Natural killer cell (primary cell): ENCODE data around the gene CMTM8. TPM values are rescaled to one million over a fixed set of nuclear protein-coding genes. Genes with fewer than 3 reads are reported as not detected.

Experiments used
- ATAC-seq, 3 donors: fragments of 150-1000 bp in 2 of 3; fragments of 200-7000 bp in 1 of 3; cut with Tn5 transposase; 1 replicate in 1 of 3; 2 replicates in 2 of 3; pipeline ENCODE4 v1.10.0; 2021; ENCODE audit warnings: mild to moderate bottlenecking in 2 of 3, moderate library complexity in 2 of 3
- DNase-seq, 2 donors: peaks; one replicate each; pipeline versions ENCODE4 v3.0.0 to v3.0.0-alpha.2; 2013 to 2021; ENCODE audit warnings: mixed read lengths in 1 of 2
- H3K27ac ChIP-seq: one replicate; pipeline ENCODE4 v1.5.1; 2013; ENCODE audit warnings: mild to moderate bottlenecking, low read length
- H3K27me3 ChIP-seq: one replicate; pipeline ENCODE4 v1.6.1; 2013; ENCODE audit warnings: low read length; ENCODE audit not compliant: control insufficient read depth, insufficient read depth
- H3K36me3 ChIP-seq: one replicate; pipeline ENCODE4 v1.6.1; 2013; ENCODE audit warnings: low read length; ENCODE audit not compliant: control insufficient read depth, insufficient read depth
- H3K4me1 ChIP-seq: one replicate; pipeline ENCODE4 v1.6.1; 2013; ENCODE audit warnings: low read length; ENCODE audit not compliant: control insufficient read depth, insufficient read depth
- H3K4me3 ChIP-seq: one replicate; pipeline ENCODE4 v1.5.1; 2013; ENCODE audit warnings: low read length
- H3K9me3 ChIP-seq: one replicate; pipeline ENCODE4 v1.6.1; 2013; ENCODE audit warnings: low read length; ENCODE audit not compliant: control insufficient read depth, insufficient read depth
- H3K27ac Mint-ChIP-seq, 2 donors: one replicate each; pipeline ENCODE4 v1.8.0; 2022; ENCODE audit warnings: mild to moderate bottlenecking in 2 of 2, mixed read lengths in 2 of 2, moderate library complexity in 1 of 2
- H3K27me3 Mint-ChIP-seq, 2 donors: one replicate each; pipeline ENCODE4 v1.8.0; 2022; ENCODE audit warnings: low read depth in 2 of 2, mixed read lengths in 2 of 2
- H3K36me3 Mint-ChIP-seq: one replicate; pipeline ENCODE4 v1.8.0; 2022; ENCODE audit warnings: mixed read lengths
- H3K4me1 Mint-ChIP-seq, 2 donors: one replicate each; pipeline ENCODE4 v1.8.0; 2022; ENCODE audit warnings: mixed read lengths in 2 of 2
- H3K4me3 Mint-ChIP-seq: one replicate; pipeline ENCODE4 v1.8.0; 2022; ENCODE audit warnings: mild to moderate bottlenecking, moderate library complexity, mixed read lengths
- H3K9me3 Mint-ChIP-seq, 2 donors: one replicate each; pipeline ENCODE4 v1.8.0; 2022; ENCODE audit warnings: mixed read lengths in 2 of 2
- WGBS: methylation state at CpG from one replicate; pipeline ENCODE4 v1.1.7; 2013; ENCODE audit warnings: missing lambda C conversion rate; ENCODE audit not compliant: insufficient coverage; 5-methylcytosine and 5-hydroxymethylcytosine counted together
- intact Hi-C: fragments of 100-400 bp; cut with micrococcal nuclease; formaldehyde crosslinking; loops from one replicate; pipeline ENCODE4 v1.14.2; 2022
- total RNA-seq, 4 donors: library from RNA; stranded (reverse); fragments of 120-200 nt in 1 of 4; gene quantifications; one replicate each; pipeline versions ENCODE4 v1.2.3 to v1.2.4, GENCODE V29; 2013 to 2022
- TF ChIP-seq, protein P1 (sequence below): fragments of 200-600 bp; IDR thresholded peaks from one replicate; pipeline ENCODE4 v1.8.0; 2022; ENCODE audit warnings: antibody characterized with exemption

The CMTM8 gene
- total RNA-seq, 3 donors from 2014 or later (not counting 1 experiment from before 2014, with no cell fraction given), result 0.31 to 0.88 (median 0.83) TPM

DNA sequence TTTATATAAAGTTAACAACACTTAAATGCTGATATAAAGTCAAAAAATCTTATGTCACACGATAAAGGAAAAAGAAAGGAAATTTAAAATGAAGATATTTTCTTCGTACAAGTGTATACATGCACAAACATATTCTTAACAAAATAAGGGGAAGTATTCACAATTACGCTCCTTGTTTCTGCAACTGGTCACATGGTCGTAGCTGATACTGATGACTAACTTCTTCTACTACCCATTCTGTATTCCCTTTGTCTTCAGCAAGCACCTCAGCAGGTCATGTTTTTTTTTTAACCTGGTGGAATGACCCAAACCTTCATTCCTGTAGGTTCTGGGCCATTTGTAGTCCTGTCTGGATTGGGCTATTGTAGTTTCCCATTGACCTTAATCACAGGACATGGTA, 30.0 kb upstream of the CMTM8 start:
- Histone ChIP-seq H3K4me3 (no peak overlapping the region), H3K36me3 (no peaks in the 10 kb centered on the region), H3K9me3 (no peaks in the 10 kb centered on the region), H3K27ac (no peak overlapping the region), H3K4me1 (no peaks in the 10 kb centered on the region), H3K27me3 (no peaks in the 10 kb centered on the region)
- no peaks in the 10 kb centered on the region for H3K36me3 Mint-ChIP-seq
- ATAC-seq, result no peak
- no peaks in the 10 kb centered on the region for H3K4me1 Mint-ChIP-seq
- no peak overlapping the region for H3K27ac Mint-ChIP-seq
- no peak for DNase-seq
- H3K27me3 Mint-ChIP-seq, result peaks cover 0 to 10% of the 10 kb centered on the region in 2 donors
- 36% methylated on average over 3 of the region's 4 CpGs for WGBS
- TF ChIP-seq, protein P1, sequence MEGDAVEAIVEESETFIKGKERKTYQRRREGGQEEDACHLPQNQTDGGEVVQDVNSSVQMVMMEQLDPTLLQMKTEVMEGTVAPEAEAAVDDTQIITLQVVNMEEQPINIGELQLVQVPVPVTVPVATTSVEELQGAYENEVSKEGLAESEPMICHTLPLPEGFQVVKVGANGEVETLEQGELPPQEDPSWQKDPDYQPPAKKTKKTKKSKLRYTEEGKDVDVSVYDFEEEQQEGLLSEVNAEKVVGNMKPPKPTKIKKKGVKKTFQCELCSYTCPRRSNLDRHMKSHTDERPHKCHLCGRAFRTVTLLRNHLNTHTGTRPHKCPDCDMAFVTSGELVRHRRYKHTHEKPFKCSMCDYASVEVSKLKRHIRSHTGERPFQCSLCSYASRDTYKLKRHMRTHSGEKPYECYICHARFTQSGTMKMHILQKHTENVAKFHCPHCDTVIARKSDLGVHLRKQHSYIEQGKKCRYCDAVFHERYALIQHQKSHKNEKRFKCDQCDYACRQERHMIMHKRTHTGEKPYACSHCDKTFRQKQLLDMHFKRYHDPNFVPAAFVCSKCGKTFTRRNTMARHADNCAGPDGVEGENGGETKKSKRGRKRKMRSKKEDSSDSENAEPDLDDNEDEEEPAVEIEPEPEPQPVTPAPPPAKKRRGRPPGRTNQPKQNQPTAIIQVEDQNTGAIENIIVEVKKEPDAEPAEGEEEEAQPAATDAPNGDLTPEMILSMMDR, result no peak
- intact Hi-C loops, result no loop called here
- H3K4me3 Mint-ChIP-seq, result no peak overlapping the region
- no peaks in the 10 kb centered on the region for H3K9me3 Mint-ChIP-seq

DNA sequence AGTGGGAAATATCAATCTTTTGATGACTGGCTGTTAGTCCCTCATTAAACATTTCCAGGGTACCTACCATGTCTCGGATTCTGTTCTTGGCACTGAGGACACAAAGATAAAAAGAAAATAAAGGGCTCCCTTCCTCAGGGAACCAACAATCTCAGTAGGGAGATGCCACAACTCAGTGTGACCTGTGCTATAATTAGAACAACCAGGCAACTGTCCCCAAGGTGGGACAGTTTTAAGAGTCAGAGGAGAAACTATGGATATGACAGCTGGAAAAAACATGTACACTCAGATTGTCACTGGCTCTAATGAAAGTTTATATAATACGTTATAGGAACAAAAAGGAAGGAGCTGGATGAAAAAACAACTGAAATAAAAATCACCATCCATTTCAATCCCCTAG, 23.3 kb upstream of the CMTM8 start:
- DNase-seq, result no peak
- H3K4me1 ChIP-seq, result no peaks in the 10 kb centered on the region
- peaks cover 4% of the 10 kb centered on the region for H3K9me3 ChIP-seq
- no peak overlapping the region for H3K4me3 ChIP-seq
- no peak for ATAC-seq
- TF ChIP-seq, protein P1, result no peak
- Mint-ChIP-seq H3K9me3 (no peaks in the 10 kb centered on the region), H3K36me3 (no peaks in the 10 kb centered on the region), H3K27me3 (peaks cover 6 to 17% of the 10 kb centered on the region in 2 donors), H3K4me1 (no peaks in the 10 kb centered on the region), H3K4me3 (no peak overlapping the region), H3K27ac (no peak overlapping the region)
- intact Hi-C loops, result no loop called here
- WGBS, result 100% methylated on average over 1 of the region's 2 CpGs
- no peaks in the 10 kb centered on the region for H3K36me3 ChIP-seq
- no peak overlapping the region for H3K27ac ChIP-seq
- H3K27me3 ChIP-seq, result no peaks in the 10 kb centered on the region

DNA sequence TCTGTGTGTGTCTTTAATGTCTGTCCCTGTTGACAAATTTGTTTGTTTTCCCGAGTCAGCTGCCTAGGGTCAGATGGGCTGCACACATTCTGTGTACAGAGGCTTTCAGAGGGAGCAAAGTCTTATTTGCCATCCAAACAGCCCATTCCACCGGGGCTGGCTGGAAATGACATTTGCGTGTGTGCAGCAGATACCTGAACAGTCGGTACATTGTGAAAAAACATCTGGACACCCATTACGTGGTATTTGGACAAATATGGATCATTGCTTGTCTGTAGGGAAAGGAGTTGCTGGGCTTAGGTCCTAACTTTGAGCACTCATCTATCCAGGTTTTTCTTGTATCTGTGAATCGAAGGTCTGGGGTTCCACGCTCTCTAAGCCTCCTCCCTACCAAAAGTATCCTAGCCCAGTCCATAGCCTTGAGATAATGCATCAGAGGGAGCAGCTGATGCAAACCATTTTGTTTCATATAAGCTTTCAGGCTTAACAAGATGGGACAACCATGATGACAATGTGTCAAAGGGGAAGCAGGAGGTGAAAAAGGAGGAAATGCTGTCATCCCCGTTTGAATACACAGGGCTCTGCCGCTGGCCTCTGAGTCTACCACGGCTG, 22.2 kb upstream of the CMTM8 start:
- TF ChIP-seq, protein P1, result no peak
- no peaks in the 10 kb centered on the region for H3K36me3 ChIP-seq
- intact Hi-C loops, result no loop called here
- no peak for DNase-seq
- H3K9me3 ChIP-seq, result peaks cover 4% of the 10 kb centered on the region
- Mint-ChIP-seq H3K36me3 (no peaks in the 10 kb centered on the region), H3K9me3 (no peaks in the 10 kb centered on the region), H3K27ac (no peak overlapping the region), H3K4me3 (no peak overlapping the region), H3K27me3 (peaks cover 6 to 20% of the 10 kb centered on the region in 2 donors), H3K4me1 (no peaks in the 10 kb centered on the region)
- H3K27ac ChIP-seq, result no peak overlapping the region
- H3K27me3 ChIP-seq, result no peaks in the 10 kb centered on the region
- 76% methylated on average over 8 of the region's 10 CpGs for WGBS
- H3K4me1 ChIP-seq, result no peaks in the 10 kb centered on the region
- H3K4me3 ChIP-seq, result no peak overlapping the region
- no peak for ATAC-seq

DNA sequence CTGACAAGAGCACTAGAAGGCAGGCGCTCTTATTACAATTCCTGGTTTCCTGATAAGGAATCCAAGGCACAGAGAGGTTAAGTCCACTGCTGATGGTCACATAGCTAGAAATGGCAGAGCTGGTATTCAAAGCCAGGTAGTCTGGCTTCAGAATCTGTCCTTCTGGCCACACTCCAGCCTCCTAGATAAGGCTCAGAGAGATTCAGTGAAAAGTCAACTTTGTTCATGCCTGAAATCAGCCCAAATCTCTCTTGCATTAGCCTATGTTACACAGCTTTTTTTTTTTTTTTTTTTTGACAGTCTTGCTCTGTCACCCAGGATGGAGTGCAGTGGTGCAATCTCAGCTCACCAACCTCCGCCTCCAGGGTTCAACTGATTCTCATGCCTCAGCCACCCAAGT, 21.1 kb upstream of the CMTM8 start:
- no peak overlapping the region for H3K4me3 ChIP-seq

More for the DNA sequence above, 21.1 kb upstream of the CMTM8 start:
- Mint-ChIP-seq H3K4me3 (no peak overlapping the region), H3K9me3 (no peaks in the 10 kb centered on the region), H3K36me3 (no peaks in the 10 kb centered on the region), H3K4me1 (no peaks in the 10 kb centered on the region), H3K27me3 (peaks cover 6 to 20% of the 10 kb centered on the region in 2 donors), H3K27ac (no peak overlapping the region)
- Histone ChIP-seq H3K27me3 (no peaks in the 10 kb centered on the region), H3K36me3 (no peaks in the 10 kb centered on the region), H3K9me3 (peaks cover 4% of the 10 kb centered on the region), H3K27ac (no peak overlapping the region), H3K4me1 (no peaks in the 10 kb centered on the region)
- ATAC-seq, result no peak
- no peak for DNase-seq
- intact Hi-C loops, result no loop called here
- 94% methylated on average over 2 of the region's 2 CpGs for WGBS
- TF ChIP-seq, protein P1, result no peak
